GM12891 (cell line): Measurements from ENCODE around the gene PHTF1.

Experiments
- PAX5 ChIP-seq: IDR thresholded peaks from 2 replicates; pipeline ENCODE4 v1.6.1; 2011; ENCODE audit warnings: low read length, moderate library complexity, mild to moderate bottlenecking; ENCODE audit not compliant: insufficient read depth, severe bottlenecking
- POLR2AphosphoS5 ChIP-seq: IDR thresholded peaks from 2 replicates; pipeline ENCODE4 v1.6.1; 2011; ENCODE audit warnings: low read depth, low read length, control low read depth
- SPI1 ChIP-seq: IDR thresholded peaks from 2 replicates; pipeline ENCODE4 v1.6.1; 2011; ENCODE audit warnings: low read depth, low read length, control low read depth
- TAF1 ChIP-seq: IDR thresholded peaks from 2 replicates; pipeline ENCODE4 v1.6.1; 2011; ENCODE audit warnings: low read depth, low read length, control low read depth

DNA sequence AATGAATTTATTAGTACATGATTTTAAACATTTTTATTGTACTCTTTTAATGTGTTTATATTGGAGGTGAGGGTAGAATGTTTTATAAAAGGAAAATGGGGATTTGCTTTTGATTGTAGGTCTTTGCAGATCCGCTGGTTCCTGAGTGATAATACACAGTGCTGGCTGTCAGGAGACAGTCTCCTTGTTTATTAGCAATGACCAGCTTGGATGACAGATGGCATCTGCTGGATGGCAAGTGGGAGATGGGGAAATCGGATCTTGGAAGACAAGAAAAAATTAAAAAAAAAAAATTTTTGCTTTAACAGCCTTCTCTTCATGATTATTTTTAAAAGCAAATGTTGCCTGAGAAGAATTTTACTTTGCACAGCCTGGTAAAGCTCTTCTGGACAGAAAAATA lies 4.4 kb upstream of the PHTF1 start:
- TF ChIP-seq POLR2AphosphoS5: no peak
- no peak for TF ChIP-seq SPI1
- no peak for TF ChIP-seq TAF1
- TF ChIP-seq PAX5: no peak
